HCT116 (cell line): ENCODE results near the gene GNG7. TPM values are rescaled to one million over a fixed set of nuclear protein-coding genes. Genes with fewer than 3 reads are reported as not detected.

Experiments
- ATAC-seq: fragments of 200-7000 bp; cut with Tn5 transposase; 2 replicates; pipeline ENCODE4 v1.9.1; 2020; ENCODE audit warnings: mild to moderate bottlenecking, moderate library complexity
- BruUV-seq: library from RNA; stranded (reverse); fragments of 400-500 nt; replicated peaks from 2 replicates; lab custom pipeline; 2021; lab: Mats Ljungman, UMichigan
- CTCF ChIA-PET: fragments of 300-600 bp; sonication (Branson Sonifier 250); formaldehyde crosslinking; loops from one replicate; lab custom pipeline; 2021; ENCODE audit warnings: antibody characterized with exemption; lab: Charles Lee
- POLR2A ChIA-PET: fragments of 300-600, 350-600 bp; sonication (Branson Sonifier 250); formaldehyde crosslinking; loops from one replicate; lab custom pipeline; 2021; ENCODE audit warnings: antibody characterized with exemption; lab: Charles Lee
- RAD21 ChIA-PET, 2 experiments: fragments of 300-600 bp; sonication (Branson Sonifier 250); formaldehyde crosslinking; loops; one replicate each; lab custom pipeline; 2023; ENCODE audit warnings: low total read pairs in 2 of 2; ENCODE audit not compliant: uncharacterized antibody in 2 of 2, unreplicated experiment in 2 of 2, low non-redundant PET in 1 of 2; lab: Charles Lee
- DNase-seq: peaks from one replicate; pipeline ENCODE4 v3.0.0-alpha.2; 2010; ENCODE audit warnings: low read depth, low spot score
- H2AFZ ChIP-seq: fragments of 200-600 bp; shearing (Covaris generic), sonication (generic); 2 replicates; pipeline ENCODE4 v1.6.1; 2017; ENCODE audit warnings: low read depth, mixed run types, mixed read lengths, antibody characterized with exemption, low read length; ENCODE audit not compliant: poor library complexity, severe bottlenecking
- H3K27ac ChIP-seq: 2 replicates; pipeline ENCODE4 v1.5.1; 2012; ENCODE audit warnings: low read depth, low read length
- H3K27me3 ChIP-seq: fragments of 200-600 bp; sonication (generic); 2 replicates; pipeline ENCODE4 v1.6.1; 2016; ENCODE audit warnings: mixed run types, low read length, mixed read lengths; ENCODE audit not compliant: insufficient read depth
- H3K36me3 ChIP-seq, 2 experiments: fragments of 200-500 bp in 1 of 2; fragments of 200-600 bp in 1 of 2; sonication (Bioruptor generic) in 1 of 2; sonication (generic) in 1 of 2; 2 replicates each; pipeline versions ENCODE4 v1.5.1 to v1.6.1; 2014 to 2016; ENCODE audit warnings: low read length in 2 of 2, inconsistent platforms in 1 of 2, mixed read lengths in 1 of 2, mixed run types in 1 of 2; ENCODE audit not compliant: insufficient read depth in 2 of 2, control insufficient read depth in 1 of 2
- H3K4me1 ChIP-seq, 2 experiments: fragments of 200-600 bp in 1 of 2; sonication (generic) in 1 of 2; 2 replicates each; pipeline versions ENCODE4 v1.5.1 to v1.6.1; 2012 to 2017; ENCODE audit warnings: low read length in 2 of 2, inconsistent platforms in 1 of 2, mild to moderate bottlenecking in 1 of 2, mixed read lengths in 1 of 2, mixed run types in 1 of 2, moderate library complexity in 1 of 2; ENCODE audit not compliant: insufficient read depth in 2 of 2, control insufficient read depth in 1 of 2
- H3K4me2 ChIP-seq: fragments of 200-600 bp; sonication (generic); 2 replicates; pipeline ENCODE4 v1.6.1; 2017; ENCODE audit warnings: mixed run types, low read length, mixed read lengths
- H3K4me3 ChIP-seq, 2 experiments: fragments of 200-600 bp in 1 of 2; sonication (generic) in 1 of 2; replicated peaks in 1 of 2; 2 replicates each; pipeline ENCODE4 v1.5.1; 2011 to 2016; ENCODE audit warnings: low read length in 2 of 2, control low read depth in 1 of 2, low read depth in 1 of 2, mild to moderate bottlenecking in 1 of 2, mixed read lengths in 1 of 2, mixed run types in 1 of 2
- H3K79me2 ChIP-seq: fragments of 200-600 bp; sonication (generic); 2 replicates; pipeline ENCODE4 v1.6.1; 2017; ENCODE audit warnings: mild to moderate bottlenecking, mixed run types, low read length, moderate library complexity, mixed read lengths; ENCODE audit not compliant: insufficient read depth
- H3K9ac ChIP-seq: fragments of 200-600 bp; sonication (generic); 2 replicates; pipeline ENCODE4 v1.6.1; 2016; ENCODE audit warnings: low read length, mixed read lengths
- H3K9me2 ChIP-seq: fragments of 200-600 bp; sonication (generic), shearing (Covaris generic); 2 replicates; pipeline ENCODE4 v1.6.1; 2017; ENCODE audit warnings: mixed run types, mild to moderate bottlenecking, moderate library complexity; ENCODE audit not compliant: insufficient read depth
- H3K9me3 ChIP-seq, 2 experiments: fragments of 200-500 bp in 1 of 2; fragments of 200-600 bp in 1 of 2; sonication (Bioruptor generic) in 1 of 2; sonication (generic) in 1 of 2; 2 replicates each; pipeline ENCODE4 v1.6.1; 2014 to 2017; ENCODE audit warnings: low read length in 2 of 2, mixed read lengths in 2 of 2, inconsistent platforms in 1 of 2, low read depth in 1 of 2, mild to moderate bottlenecking in 1 of 2, mixed run types in 1 of 2, moderate library complexity in 1 of 2; ENCODE audit not compliant: control insufficient read depth in 1 of 2, insufficient read depth in 1 of 2
- H4K20me1 ChIP-seq: fragments of 200-600 bp; sonication (generic), shearing (Covaris generic); 2 replicates; pipeline ENCODE4 v1.6.1; 2017; ENCODE audit warnings: mixed run types, mild to moderate bottlenecking, moderate library complexity; ENCODE audit not compliant: insufficient read depth
- ATF3 ChIP-seq: IDR thresholded peaks from 2 replicates; pipeline ENCODE4 v1.6.1; 2012
- CEBPB ChIP-seq: IDR thresholded peaks from 2 replicates; pipeline ENCODE4 v1.6.1; 2012; ENCODE audit warnings: low read depth
- CTCF ChIP-seq, 3 experiments: fragments of 200-600 bp in 1 of 3; sonication (generic) in 1 of 3; IDR thresholded peaks in 2 of 3; conservative IDR thresholded peaks in 1 of 3; 2 replicates each; pipeline ENCODE4 v1.5.1; 2012 to 2017; ENCODE audit warnings: low read depth in 2 of 3, low read length in 2 of 3, antibody characterized with exemption in 1 of 3, borderline replicate concordance in 1 of 3, control low read depth in 1 of 3, mild to moderate bottlenecking in 1 of 3, mixed read lengths in 1 of 3, mixed run types in 1 of 3, moderate library complexity in 1 of 3; ENCODE audit not compliant: insufficient read depth in 1 of 3
- EGR1 ChIP-seq: IDR thresholded peaks from 2 replicates; pipeline ENCODE4 v1.6.1; 2012; ENCODE audit warnings: low read depth
- ELF1 ChIP-seq: IDR thresholded peaks from 2 replicates; pipeline ENCODE4 v1.6.1; 2012; ENCODE audit warnings: low read depth, borderline replicate concordance
- EZH2 ChIP-seq: fragments of 200-600 bp; sonication (generic); IDR thresholded peaks from 2 replicates; pipeline ENCODE4 v1.6.1; 2017; ENCODE audit warnings: antibody characterized with exemption, mixed run types
- FOSL1 ChIP-seq: IDR thresholded peaks from 2 replicates; pipeline ENCODE4 v1.6.1; 2012; ENCODE audit warnings: low read depth
- JUND ChIP-seq: IDR thresholded peaks from 2 replicates; pipeline ENCODE4 v1.6.1; 2012
- MAX ChIP-seq: IDR thresholded peaks from 2 replicates; pipeline ENCODE4 v1.6.1; 2012
- POLR2A ChIP-seq: IDR thresholded peaks from 2 replicates; pipeline ENCODE4 v1.7.0; 2011; ENCODE audit warnings: borderline replicate concordance; ENCODE audit not compliant: insufficient read depth, insufficient read length; ENCODE audit errors: extremely low read depth
- POLR2AphosphoS5 ChIP-seq: IDR thresholded peaks from 2 replicates; pipeline ENCODE4 v1.6.1; 2011; ENCODE audit warnings: mild to moderate bottlenecking, low read depth, low read length, moderate library complexity
- RAD21 ChIP-seq: IDR thresholded peaks from 2 replicates; pipeline ENCODE4 v1.6.1; 2012; ENCODE audit warnings: low read depth, mild to moderate bottlenecking
- REST ChIP-seq: IDR thresholded peaks from 2 replicates; pipeline ENCODE4 v1.6.1; 2012; ENCODE audit warnings: low read depth
- SIN3A ChIP-seq: IDR thresholded peaks from 2 replicates; pipeline ENCODE4 v1.6.1; 2012; ENCODE audit warnings: low read depth
- SP1 ChIP-seq: IDR thresholded peaks from 2 replicates; pipeline ENCODE4 v1.6.1; 2012; ENCODE audit warnings: low read depth
- SRF ChIP-seq: IDR thresholded peaks from 2 replicates; pipeline ENCODE4 v1.6.1; 2012; ENCODE audit warnings: low read depth
- ZBTB33 ChIP-seq: IDR thresholded peaks from 2 replicates; pipeline ENCODE4 v1.6.1; 2011; ENCODE audit warnings: mild to moderate bottlenecking, low read length, moderate library complexity; ENCODE audit not compliant: insufficient replicate concordance; ENCODE audit errors: extremely low read depth
- ZFX ChIP-seq: fragments of 450-650 bp; IDR thresholded peaks from 2 replicates; pipeline ENCODE4 v1.6.1; 2017
- ZNF274 ChIP-seq: fragments of 200-500 bp; sonication (Bioruptor generic); IDR thresholded peaks from 2 replicates; pipeline ENCODE4 v1.6.1; 2014; ENCODE audit warnings: mild to moderate bottlenecking, low read depth, low read length, inconsistent platforms
- intact Hi-C: fragments of 100-400 bp; cut with micrococcal nuclease; formaldehyde crosslinking; loops from 2 replicates; pipeline ENCODE4 v1.10.0; 2022
- total RNA-seq: library from RNA; stranded (reverse); gene quantifications from one replicate; pipeline ENCODE4 v1.2.1, GENCODE V29; 2021; ENCODE audit not compliant: unreplicated experiment

The GNG7 gene
- total RNA-seq, 1 experiment from 2014 or later = 11.3 TPM

- peak; percentile 73 for ATAC-seq
- peaks cover 2 to 20% of the 10 kb centered on the region in 2 experiments; a peak in 1 of 4 replicates for H3K36me3 ChIP-seq
- intact Hi-C loops = loop anchor here (1.0 kb wide), 2 partner anchors 49 to 103 kb away; no protein-coding TSS in a partner anchor
- TF ChIP-seq ZFX = no peak
- TF ChIP-seq REST = no peak
- TF ChIP-seq SP1 = peak; percentile 87
- no peak for TF ChIP-seq EZH2
- no peak for TF ChIP-seq FOSL1
- no peak for TF ChIP-seq SRF
- TF ChIP-seq JUND = peak; percentile 25
- no peak for TF ChIP-seq ELF1
- TF ChIP-seq POLR2AphosphoS5 = peak; percentile 100
- peak; percentile 100 for TF ChIP-seq POLR2A
- TF ChIP-seq ATF3 = no peak
- no peak for TF ChIP-seq ZNF274
- TF ChIP-seq EGR1 = peak; percentile 98
- TF ChIP-seq CTCF (IDR thresholded peaks at IDR 0.05 in 2 of 3, conservative IDR thresholded peaks at IDR 0.05 in 1 of 3; ENCODE audit: borderline replicate concordance in 1 of 3, insufficient read depth in 1 of 3, low read depth in 2 of 3, low read length in 2 of 3) = no peak
- peak; percentile 98 for TF ChIP-seq SIN3A
- peak; percentile 62 for TF ChIP-seq ZBTB33
- no peak for TF ChIP-seq CEBPB
- TF ChIP-seq MAX = peak; percentile 46
- TF ChIP-seq RAD21 = peak; percentile 54
These were observed 226.6 kb downstream of the GNG7 start, which contains the start of gene GADD45B for GRCh38 chr19:2475702-2476450. TSS of gene GADD45B (plus strand) at chr19:2476127. CDS start at chr19:2476359, 232 bp downstream.

More at GRCh38 chr19:2475702-2476450, 226.6 kb downstream of the GNG7 start, which contains the start of gene GADD45B:
- RAD21 ChIA-PET = interaction anchor here (0.7 to 2.4 kb wide), 14 partner anchors 15 to 138 kb away, joined by 3 to 11 read pairs (median 5); no protein-coding TSS in a partner anchor
- Histone ChIP-seq H3K9me3 (no peaks in the 10 kb centered on the region), H2AFZ (peak within 1 kb of the TSS; percentile 17), H3K27ac (peak within 1 kb of the TSS; percentile 78), H4K20me1 (peaks cover 14% of the 10 kb centered on the region; the same call in 1 of the 2 replicates), H3K9ac (peak within 1 kb of the TSS; percentile 93), H3K4me2 (peak within 1 kb of the TSS; percentile 98), H3K9me2 (no peaks in the 10 kb centered on the region), H3K79me2 (peaks cover 24% of the 10 kb centered on the region), H3K4me1 (peaks cover 18 to 45% of the 10 kb centered on the region in 2 experiments), H3K4me3 (peak within 1 kb of the TSS; percentile 96 to 99), H3K27me3 (no peaks in the 10 kb centered on the region)
- POLR2A ChIA-PET = interaction anchor here (0.5 to 4.0 kb wide), 51 partner anchors 9 to 578 kb away, joined by 3 to 91 read pairs (median 6); partner anchors contain the start of genes LMNB2, LSM7, SGTA and TIMM13
- CTCF ChIA-PET = interaction anchor here (0.7 to 3.0 kb wide), 9 partner anchors 13 to 143 kb away, joined by 3 to 24 read pairs (median 3); no protein-coding TSS in a partner anchor
- peak; percentile 95 for DNase-seq
- BruUV-seq = no TSS peak
